Measurements from ENCODE around the gene CSF1.

DNA sequence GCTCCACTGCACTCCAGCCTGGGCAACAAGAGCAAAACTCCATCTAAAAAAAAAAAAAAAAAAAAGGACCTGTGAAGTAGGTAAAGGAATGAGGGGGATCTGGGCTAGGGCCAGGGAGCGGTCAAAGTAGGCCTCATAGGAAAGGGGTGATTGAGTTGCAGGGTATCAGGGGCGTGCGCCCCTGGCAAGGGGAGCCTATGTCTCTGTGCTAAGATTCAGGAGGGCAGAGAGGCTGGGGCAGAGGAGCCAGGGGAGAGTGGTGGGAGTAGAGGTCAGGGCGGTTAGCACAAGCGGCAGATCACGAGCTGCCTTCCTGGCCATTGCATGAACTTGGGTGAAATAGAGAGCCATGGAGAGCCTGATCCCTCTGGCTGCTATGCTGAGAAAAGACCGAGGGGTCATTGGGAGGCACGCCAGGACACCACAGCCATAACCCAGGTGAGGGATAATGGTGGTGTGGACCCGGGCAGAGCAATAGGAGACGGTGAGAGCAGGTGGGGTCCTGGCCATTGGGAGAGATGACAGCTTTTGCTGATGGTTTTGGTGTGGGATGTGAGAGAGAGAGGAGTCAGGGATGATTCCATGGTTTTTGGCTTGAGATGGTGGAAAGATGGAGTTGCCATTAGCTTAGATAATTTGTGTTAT, 30.6 kb upstream of the CSF1 start:
- TF ChIP-seq, protein P1, sequence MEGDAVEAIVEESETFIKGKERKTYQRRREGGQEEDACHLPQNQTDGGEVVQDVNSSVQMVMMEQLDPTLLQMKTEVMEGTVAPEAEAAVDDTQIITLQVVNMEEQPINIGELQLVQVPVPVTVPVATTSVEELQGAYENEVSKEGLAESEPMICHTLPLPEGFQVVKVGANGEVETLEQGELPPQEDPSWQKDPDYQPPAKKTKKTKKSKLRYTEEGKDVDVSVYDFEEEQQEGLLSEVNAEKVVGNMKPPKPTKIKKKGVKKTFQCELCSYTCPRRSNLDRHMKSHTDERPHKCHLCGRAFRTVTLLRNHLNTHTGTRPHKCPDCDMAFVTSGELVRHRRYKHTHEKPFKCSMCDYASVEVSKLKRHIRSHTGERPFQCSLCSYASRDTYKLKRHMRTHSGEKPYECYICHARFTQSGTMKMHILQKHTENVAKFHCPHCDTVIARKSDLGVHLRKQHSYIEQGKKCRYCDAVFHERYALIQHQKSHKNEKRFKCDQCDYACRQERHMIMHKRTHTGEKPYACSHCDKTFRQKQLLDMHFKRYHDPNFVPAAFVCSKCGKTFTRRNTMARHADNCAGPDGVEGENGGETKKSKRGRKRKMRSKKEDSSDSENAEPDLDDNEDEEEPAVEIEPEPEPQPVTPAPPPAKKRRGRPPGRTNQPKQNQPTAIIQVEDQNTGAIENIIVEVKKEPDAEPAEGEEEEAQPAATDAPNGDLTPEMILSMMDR (optimal IDR thresholded peaks at IDR 0.05 in 1 of 3, IDR thresholded peaks at IDR 0.05 in 1 of 3, conservative IDR thresholded peaks at IDR 0.05 in 1 of 3; ENCODE audit: extremely low read depth in 1 of 3, insufficient read depth in 2 of 3, low read length in 3 of 3): no peak
- TF ChIP-seq EZH2 (IDR thresholded peaks at IDR 0.05; ENCODE audit: low read length): no peak

Measured in keratinocyte (primary cell).